Measurements from ENCODE around the gene CORO1C. TPM values are rescaled to one million over a fixed set of nuclear protein-coding genes. Genes with fewer than 3 reads are reported as not detected.

Gene CORO1C
- total RNA-seq, 1 experiment from 2014 or later, result 208 TPM

DNA sequence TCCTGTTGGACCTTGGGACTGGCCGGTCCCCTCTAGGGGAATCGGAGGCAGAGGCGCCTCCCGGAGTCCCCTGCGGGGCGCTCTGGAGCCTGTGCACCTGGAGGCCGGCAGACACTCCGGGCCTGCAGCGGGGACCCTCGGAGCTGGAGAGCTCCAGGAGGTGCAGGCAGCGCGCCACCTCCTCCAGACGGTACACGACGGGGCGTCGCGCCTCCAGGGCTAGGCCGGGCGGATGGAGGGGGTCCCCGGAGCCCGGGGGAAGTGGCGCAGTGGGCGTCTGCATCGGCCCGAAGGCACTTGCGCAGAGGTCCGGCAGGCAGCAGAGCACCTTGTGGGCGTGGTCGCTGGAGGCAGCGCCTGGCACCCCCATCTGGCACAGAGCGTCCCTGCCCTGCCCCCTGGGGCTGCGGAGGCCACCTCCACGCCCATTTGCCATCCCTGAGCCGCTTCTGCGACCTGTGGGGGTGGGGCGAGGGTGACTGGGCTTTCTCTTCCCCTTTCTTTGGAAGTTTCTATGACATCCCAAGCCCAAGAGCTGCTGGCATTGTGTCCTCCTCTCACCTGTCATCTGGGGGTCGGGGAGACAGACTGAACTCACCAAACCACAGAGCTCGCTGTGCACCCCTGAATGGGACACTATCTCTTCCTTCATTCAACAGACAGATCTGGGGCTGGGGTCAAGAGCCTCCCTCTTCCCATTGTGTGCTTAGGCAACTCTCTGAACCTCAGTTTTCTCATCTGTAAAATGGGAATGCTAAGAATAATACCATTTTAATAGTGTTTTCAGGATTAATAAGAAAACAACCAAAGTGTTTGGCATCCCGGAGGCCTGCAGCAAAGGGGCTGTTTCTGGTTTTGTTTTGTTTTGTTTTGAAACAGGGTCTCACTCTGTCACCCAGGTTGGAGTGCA is 37.5 kb upstream of the CORO1C start:
- DNase-seq (ENCODE audit: low spot score), result peak; percentile 39
- no peak for TF ChIP-seq EZH2 (IDR thresholded peaks at IDR 0.05; ENCODE audit: borderline replicate concordance, low read depth, low read length, poor library complexity, severe bottlenecking)
- TF ChIP-seq, protein P1, sequence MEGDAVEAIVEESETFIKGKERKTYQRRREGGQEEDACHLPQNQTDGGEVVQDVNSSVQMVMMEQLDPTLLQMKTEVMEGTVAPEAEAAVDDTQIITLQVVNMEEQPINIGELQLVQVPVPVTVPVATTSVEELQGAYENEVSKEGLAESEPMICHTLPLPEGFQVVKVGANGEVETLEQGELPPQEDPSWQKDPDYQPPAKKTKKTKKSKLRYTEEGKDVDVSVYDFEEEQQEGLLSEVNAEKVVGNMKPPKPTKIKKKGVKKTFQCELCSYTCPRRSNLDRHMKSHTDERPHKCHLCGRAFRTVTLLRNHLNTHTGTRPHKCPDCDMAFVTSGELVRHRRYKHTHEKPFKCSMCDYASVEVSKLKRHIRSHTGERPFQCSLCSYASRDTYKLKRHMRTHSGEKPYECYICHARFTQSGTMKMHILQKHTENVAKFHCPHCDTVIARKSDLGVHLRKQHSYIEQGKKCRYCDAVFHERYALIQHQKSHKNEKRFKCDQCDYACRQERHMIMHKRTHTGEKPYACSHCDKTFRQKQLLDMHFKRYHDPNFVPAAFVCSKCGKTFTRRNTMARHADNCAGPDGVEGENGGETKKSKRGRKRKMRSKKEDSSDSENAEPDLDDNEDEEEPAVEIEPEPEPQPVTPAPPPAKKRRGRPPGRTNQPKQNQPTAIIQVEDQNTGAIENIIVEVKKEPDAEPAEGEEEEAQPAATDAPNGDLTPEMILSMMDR (conservative IDR thresholded peaks at IDR 0.05; ENCODE audit: low read depth, low read length), result no peak
- ChIA-PET POLR2A (ENCODE audit: low non-redundant PET) (no interaction called here), CTCF (no interaction called here)
- Histone ChIP-seq H3K36me3 (ENCODE audit: insufficient read depth, low read length, poor library complexity, severe bottlenecking) (no peaks in the 10 kb centered on the region), H3K27me3 (replicated peaks; ENCODE audit: insufficient read depth, low read depth, low read length, poor library complexity) (no peaks in the 10 kb centered on the region), H3K27ac (ENCODE audit: low read depth, low read length, poor library complexity, severe bottlenecking) (no peak overlapping the region), H3K4me1 (ENCODE audit: insufficient read depth, low read length, poor library complexity, severe bottlenecking) (peaks cover 5% of the 10 kb centered on the region), H3K9me3 (ENCODE audit: low read depth, low read length, poor library complexity, severe bottlenecking) (no peaks in the 10 kb centered on the region), H3K4me3 (ENCODE audit: low read depth, low read length, poor library complexity, severe bottlenecking) (peak overlapping the region; percentile 20)
- no TSS peak for BruUV-seq (replicated peaks)
- intact Hi-C loops (cut with micrococcal nuclease; ENCODE audit: unreplicated experiment), result no loop called here

DNA sequence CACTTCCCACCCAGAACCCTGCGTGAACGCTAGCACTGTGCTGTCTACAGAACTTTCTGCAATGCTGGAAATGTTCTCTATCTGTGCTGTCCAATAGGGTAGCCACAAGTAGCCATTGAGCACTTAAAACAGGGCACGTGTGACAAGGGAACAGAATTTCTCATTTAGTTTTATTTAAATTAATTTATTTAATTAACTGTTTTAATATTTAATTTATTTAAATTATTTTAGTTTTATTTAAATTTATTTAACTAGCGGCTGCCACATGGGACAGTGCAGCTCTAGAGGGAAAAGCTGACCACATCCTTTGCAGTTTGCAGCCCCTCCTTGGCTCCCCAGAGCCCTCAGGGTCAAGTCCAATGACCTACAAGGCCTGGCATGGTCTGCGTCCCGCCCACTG is 35.0 kb upstream of the CORO1C start:
- no peak for DNase-seq (ENCODE audit: low spot score)
- Histone ChIP-seq H3K36me3 (ENCODE audit: insufficient read depth, low read length, poor library complexity, severe bottlenecking) (no peaks in the 10 kb centered on the region), H3K9me3 (ENCODE audit: low read depth, low read length, poor library complexity, severe bottlenecking) (no peaks in the 10 kb centered on the region), H3K27ac (ENCODE audit: low read depth, low read length, poor library complexity, severe bottlenecking) (no peak overlapping the region), H3K4me3 (ENCODE audit: low read depth, low read length, poor library complexity, severe bottlenecking) (no peak overlapping the region), H3K27me3 (replicated peaks; ENCODE audit: insufficient read depth, low read depth, low read length, poor library complexity) (no peaks in the 10 kb centered on the region), H3K4me1 (ENCODE audit: insufficient read depth, low read length, poor library complexity, severe bottlenecking) (peaks cover 4% of the 10 kb centered on the region)
- ChIA-PET CTCF (no interaction called here), POLR2A (ENCODE audit: low non-redundant PET) (no interaction called here)
- TF ChIP-seq, protein P1 (conservative IDR thresholded peaks at IDR 0.05; ENCODE audit: low read depth, low read length), result no peak
- no peak for TF ChIP-seq EZH2 (IDR thresholded peaks at IDR 0.05; ENCODE audit: borderline replicate concordance, low read depth, low read length, poor library complexity, severe bottlenecking)
- BruUV-seq (replicated peaks), result no TSS peak
- intact Hi-C loops (cut with micrococcal nuclease; ENCODE audit: unreplicated experiment), result no loop called here

DNA sequence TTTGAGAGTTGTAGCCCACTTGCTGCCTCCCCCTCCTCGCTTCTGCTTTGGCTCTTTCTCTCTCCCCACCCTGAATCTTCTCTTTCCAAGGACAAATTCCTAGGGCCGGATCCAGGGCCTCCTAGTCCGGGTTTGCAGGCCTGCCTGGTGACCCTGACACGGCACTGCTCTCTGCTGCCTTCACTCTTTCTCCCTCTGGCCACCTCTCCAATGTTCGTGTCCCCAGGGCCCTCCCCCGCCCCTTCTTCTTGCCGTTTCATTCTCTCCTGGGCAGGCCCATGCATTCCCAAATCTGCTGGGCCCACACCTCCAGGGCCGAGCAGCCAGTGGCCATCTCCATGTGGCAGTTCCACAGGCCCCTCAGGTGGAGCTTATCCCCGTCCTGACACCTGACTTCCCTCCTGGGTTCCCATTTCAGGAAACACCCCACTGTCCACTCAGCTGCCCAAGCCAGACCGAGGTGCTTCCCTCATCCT is 34.0 kb upstream of the CORO1C start:
- Histone ChIP-seq H3K9me3 (ENCODE audit: low read depth, low read length, poor library complexity, severe bottlenecking) (no peaks in the 10 kb centered on the region), H3K4me1 (ENCODE audit: insufficient read depth, low read length, poor library complexity, severe bottlenecking) (peaks cover 4% of the 10 kb centered on the region), H3K4me3 (ENCODE audit: low read depth, low read length, poor library complexity, severe bottlenecking) (no peak overlapping the region), H3K27ac (ENCODE audit: low read depth, low read length, poor library complexity, severe bottlenecking) (no peak overlapping the region), H3K36me3 (ENCODE audit: insufficient read depth, low read length, poor library complexity, severe bottlenecking) (no peaks in the 10 kb centered on the region), H3K27me3 (replicated peaks; ENCODE audit: insufficient read depth, low read depth, low read length, poor library complexity) (no peaks in the 10 kb centered on the region)
- no peak for DNase-seq (ENCODE audit: low spot score)
- ChIA-PET CTCF (no interaction called here), POLR2A (ENCODE audit: low non-redundant PET) (interaction anchor here (0.6 kb wide), 1 partner anchor 51 kb away, joined by 10 read pairs; no protein-coding TSS in a partner anchor)
- TF ChIP-seq EZH2 (IDR thresholded peaks at IDR 0.05; ENCODE audit: borderline replicate concordance, low read depth, low read length, poor library complexity, severe bottlenecking), result no peak
- TF ChIP-seq, protein P1 (conservative IDR thresholded peaks at IDR 0.05; ENCODE audit: low read depth, low read length), result no peak
- BruUV-seq (replicated peaks), result no TSS peak
- intact Hi-C loops (cut with micrococcal nuclease; ENCODE audit: unreplicated experiment), result no loop called here
